Keratinocyte (primary cell): Measurements from ENCODE around the gene NOX5. TPM values are rescaled to one million over a fixed set of nuclear protein-coding genes. Genes with fewer than 3 reads are reported as not detected.

Source experiments
- DNase-seq: peaks from one replicate; pipeline ENCODE4 v3.0.0-alpha.2; 2011; ENCODE audit warnings: low read depth, missing footprints, low spot score
- FAIRE-seq: peaks from 2 replicates; lab custom pipeline; 2011; peaks lifted over from hg19 to GRCh38; lab: Jason Lieb, UNC
- H2AFZ ChIP-seq: 2 replicates; pipeline ENCODE4 v1.6.0; 2012; ENCODE audit warnings: low read length, control low read depth, inconsistent platforms; ENCODE audit not compliant: control insufficient read depth
- H3K27ac ChIP-seq: 2 replicates; pipeline ENCODE4 v1.5.1; 2011; ENCODE audit warnings: low read length; ENCODE audit not compliant: control insufficient read depth, insufficient read depth
- H3K27me3 ChIP-seq: 3 replicates; pipeline ENCODE4 v1.6.0; 2011; ENCODE audit warnings: low read length; ENCODE audit not compliant: control insufficient read depth, insufficient read depth; ENCODE audit errors: extremely low read depth
- H3K36me3 ChIP-seq, 2 experiments: 2 replicates in 1 of 2; 3 replicates in 1 of 2; pipeline ENCODE4 v1.5.1; 2011; ENCODE audit warnings: low read length in 2 of 2, mild to moderate bottlenecking in 1 of 2; ENCODE audit not compliant: control insufficient read depth in 2 of 2, insufficient read depth in 2 of 2; ENCODE audit errors: extremely low read depth in 1 of 2
- H3K4me1 ChIP-seq: 3 replicates; pipeline ENCODE4 v1.5.1; 2011; ENCODE audit warnings: low read length; ENCODE audit not compliant: control insufficient read depth, insufficient read depth; ENCODE audit errors: extremely low read depth
- H3K4me2 ChIP-seq: 3 replicates; pipeline ENCODE4 v1.6.0; 2011; ENCODE audit warnings: low read depth, low read length; ENCODE audit not compliant: control insufficient read depth, insufficient read depth; ENCODE audit errors: extremely low read depth
- H3K4me3 ChIP-seq, 3 experiments: fragments of 200-600 bp in 1 of 3; sonication (generic) in 1 of 3; 2 replicates in 2 of 3; 3 replicates in 1 of 3; pipeline ENCODE4 v1.5.1; 2011 to 2016; ENCODE audit warnings: low read length in 3 of 3, mild to moderate bottlenecking in 3 of 3, control low read depth in 2 of 3, inconsistent platforms in 1 of 3, low read depth in 1 of 3, mixed read lengths in 1 of 3, mixed run types in 1 of 3, moderate library complexity in 1 of 3; ENCODE audit not compliant: control insufficient read depth in 2 of 3, insufficient read depth in 2 of 3; ENCODE audit errors: extremely low read depth in 1 of 3
- H3K79me2 ChIP-seq: 2 replicates; pipeline ENCODE4 v1.6.0; 2012; ENCODE audit warnings: low read length; ENCODE audit not compliant: control insufficient read depth, insufficient read depth
- H3K9ac ChIP-seq: 3 replicates; pipeline ENCODE4 v1.6.0; 2011; ENCODE audit warnings: low read length; ENCODE audit not compliant: control insufficient read depth, insufficient read depth; ENCODE audit errors: extremely low read depth
- H3K9me1 ChIP-seq: 3 replicates; pipeline ENCODE4 v1.6.0; 2011; ENCODE audit warnings: low read length; ENCODE audit not compliant: control insufficient read depth, insufficient read depth; ENCODE audit errors: extremely low read depth
- H3K9me3 ChIP-seq: 2 replicates; pipeline ENCODE4 v1.5.1; 2012; ENCODE audit warnings: low read depth, low read length; ENCODE audit not compliant: control insufficient read depth
- H4K20me1 ChIP-seq: 3 replicates; pipeline ENCODE4 v1.6.0; 2011; ENCODE audit warnings: low read length; ENCODE audit not compliant: control insufficient read depth, insufficient read depth; ENCODE audit errors: extremely low read depth
- EZH2 ChIP-seq: IDR thresholded peaks from one replicate; pipeline ENCODE4 v1.6.1; 2012; ENCODE audit warnings: inconsistent platforms, mild to moderate bottlenecking, low read length, moderate library complexity
- dilution Hi-C: fragments of 300-500 bp; cut with MboI; formaldehyde crosslinking; loops from one replicate; pipeline ENCODE4 v1.7.0; 2020; ENCODE audit warnings: low sequenced_read_pairs; ENCODE audit not compliant: extremely low pct_ligation_motif_present
- polyA plus RNA-seq, 5 experiments: library from polyadenylated mRNA; depleted of rRNA in 3 of 5; stranded (reverse) in 3 of 5; stranded (forward) in 1 of 5; unstranded in 1 of 5; fragments of >200 nt; gene quantifications; 1 replicate in 1 of 5; 2 replicates in 3 of 5; 3 replicates in 1 of 5; pipeline versions ENCODE4 v1.2.1 to v1.2.3, GENCODE V29; 2011 to 2012; ENCODE audit warnings: missing spikeins in 2 of 5, low read depth in 1 of 5, low replicate concordance in 1 of 5
- TF ChIP-seq, protein P1 (sequence below), 3 experiments: IDR thresholded peaks in 1 of 3; conservative IDR thresholded peaks in 1 of 3; optimal IDR thresholded peaks in 1 of 3; 2 replicates in 2 of 3; 3 replicates in 1 of 3; pipeline versions ENCODE3 to v1.5.1; 2011; ENCODE audit warnings: low read length in 3 of 3, mild to moderate bottlenecking in 3 of 3, moderate library complexity in 2 of 3, control low read depth in 1 of 3, inconsistent platforms in 1 of 3; ENCODE audit not compliant: insufficient read depth in 2 of 3; ENCODE audit errors: extremely low read depth in 1 of 3

Gene NOX5
- polyA plus RNA-seq, 1 donor (not counting 4 experiments of a cell fraction or from before 2014, with no cell fraction given) = 0.16 TPM

DNA sequence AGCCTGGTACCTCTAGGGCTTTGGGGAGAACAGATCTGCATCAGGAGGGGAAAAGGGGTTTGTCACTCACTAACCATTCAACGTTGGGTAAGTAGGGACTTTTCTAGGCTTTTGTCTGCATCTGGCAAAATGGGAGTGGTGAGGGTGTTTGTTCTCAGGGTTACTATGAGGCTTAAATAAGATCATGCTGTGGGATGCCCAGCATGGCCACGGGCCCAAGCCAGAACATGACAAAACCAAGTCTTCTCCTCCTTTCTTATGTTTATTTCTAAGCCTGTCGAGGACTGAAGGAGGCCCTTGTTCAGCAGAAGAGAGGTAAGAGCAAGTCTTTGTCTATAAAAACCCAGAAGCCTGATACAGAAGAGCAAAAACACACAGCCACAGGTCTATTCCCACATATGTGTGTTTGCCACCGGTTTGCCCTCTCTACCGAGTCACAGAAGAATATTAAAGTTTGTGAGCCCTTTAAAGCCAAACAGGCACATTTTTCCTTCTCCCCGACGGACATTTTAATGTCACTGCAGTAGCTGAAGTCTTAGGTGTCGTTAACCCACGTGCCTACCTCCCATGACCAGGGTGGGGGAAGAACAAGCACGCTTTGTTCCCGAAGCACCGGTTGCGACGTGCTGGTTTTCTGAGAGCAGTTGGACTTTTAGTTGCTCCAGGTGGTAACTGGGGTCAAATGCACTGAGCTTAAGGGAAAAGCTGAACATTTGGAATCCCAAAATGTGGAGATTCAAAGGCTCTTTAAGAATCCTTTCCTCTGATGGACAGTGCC is 72.1 kb downstream of the NOX5 start:
- Histone ChIP-seq H3K9me1 (no peaks in the 10 kb centered on the region), H3K9me3 (no peaks in the 10 kb centered on the region), H3K4me1 (peaks cover 16% of the 10 kb centered on the region), H3K27me3 (peaks cover 7% of the 10 kb centered on the region), H2AFZ (no peak overlapping the region), H3K9ac (no peak overlapping the region), H4K20me1 (no peaks in the 10 kb centered on the region), H3K4me3 (no peak overlapping the region), H3K36me3 (no peaks in the 10 kb centered on the region), H3K79me2 (no peaks in the 10 kb centered on the region), H3K27ac (no peak overlapping the region), H3K4me2 (no peak overlapping the region)
- no peak for TF ChIP-seq EZH2
- TF ChIP-seq, protein P1, sequence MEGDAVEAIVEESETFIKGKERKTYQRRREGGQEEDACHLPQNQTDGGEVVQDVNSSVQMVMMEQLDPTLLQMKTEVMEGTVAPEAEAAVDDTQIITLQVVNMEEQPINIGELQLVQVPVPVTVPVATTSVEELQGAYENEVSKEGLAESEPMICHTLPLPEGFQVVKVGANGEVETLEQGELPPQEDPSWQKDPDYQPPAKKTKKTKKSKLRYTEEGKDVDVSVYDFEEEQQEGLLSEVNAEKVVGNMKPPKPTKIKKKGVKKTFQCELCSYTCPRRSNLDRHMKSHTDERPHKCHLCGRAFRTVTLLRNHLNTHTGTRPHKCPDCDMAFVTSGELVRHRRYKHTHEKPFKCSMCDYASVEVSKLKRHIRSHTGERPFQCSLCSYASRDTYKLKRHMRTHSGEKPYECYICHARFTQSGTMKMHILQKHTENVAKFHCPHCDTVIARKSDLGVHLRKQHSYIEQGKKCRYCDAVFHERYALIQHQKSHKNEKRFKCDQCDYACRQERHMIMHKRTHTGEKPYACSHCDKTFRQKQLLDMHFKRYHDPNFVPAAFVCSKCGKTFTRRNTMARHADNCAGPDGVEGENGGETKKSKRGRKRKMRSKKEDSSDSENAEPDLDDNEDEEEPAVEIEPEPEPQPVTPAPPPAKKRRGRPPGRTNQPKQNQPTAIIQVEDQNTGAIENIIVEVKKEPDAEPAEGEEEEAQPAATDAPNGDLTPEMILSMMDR (optimal IDR thresholded peaks at IDR 0.05 in 1 of 3, IDR thresholded peaks at IDR 0.05 in 1 of 3, conservative IDR thresholded peaks at IDR 0.05 in 1 of 3; ENCODE audit: extremely low read depth in 1 of 3, insufficient read depth in 2 of 3, low read length in 3 of 3) = no peak
- no peak for DNase-seq
- dilution Hi-C loops = loop anchor here (5.0 kb wide), 1 partner anchor 56 kb away; no protein-coding TSS in a partner anchor
- no peak for FAIRE-seq

DNA sequence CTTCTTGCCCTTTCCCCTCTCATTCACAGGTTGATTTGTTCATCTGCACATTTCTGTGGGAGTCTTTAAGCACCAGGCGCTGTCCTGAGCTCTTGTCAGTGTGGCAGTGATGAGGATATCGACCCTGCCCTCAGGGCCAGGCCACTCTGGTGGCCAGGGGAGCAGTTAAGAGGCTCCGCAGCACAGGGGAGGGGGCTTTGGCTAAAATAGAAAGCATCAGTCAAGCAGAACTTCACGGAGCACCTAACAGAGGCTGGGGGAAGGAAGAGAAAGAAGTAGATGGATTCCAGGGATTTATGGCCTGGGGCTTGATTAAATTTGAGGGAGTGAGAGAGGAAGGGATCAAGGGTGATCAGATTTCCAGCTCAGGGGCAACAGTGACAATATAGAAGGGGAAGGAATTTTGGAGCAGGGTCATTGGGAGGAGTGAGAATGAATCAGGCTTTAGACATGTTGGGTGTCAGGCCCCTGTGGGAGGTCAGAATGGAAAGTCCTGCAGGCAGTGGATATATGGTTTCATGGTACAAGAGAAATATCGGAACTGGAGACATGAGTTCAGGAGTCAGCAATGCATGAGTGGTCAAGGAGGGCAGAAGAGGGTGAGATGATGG is 73.0 kb downstream of the NOX5 start:
- Histone ChIP-seq H3K9me3 (no peaks in the 10 kb centered on the region), H2AFZ (no peak overlapping the region), H3K4me2 (no peak overlapping the region), H3K27ac (no peak overlapping the region), H3K4me3 (no peak overlapping the region), H3K36me3 (no peaks in the 10 kb centered on the region), H3K9ac (no peak overlapping the region), H3K79me2 (no peaks in the 10 kb centered on the region), H3K4me1 (peaks cover 24% of the 10 kb centered on the region), H3K9me1 (no peaks in the 10 kb centered on the region), H4K20me1 (no peaks in the 10 kb centered on the region), H3K27me3 (peaks cover 7% of the 10 kb centered on the region)
- dilution Hi-C loops = loop anchor here (5.0 kb wide), 1 partner anchor 55 kb away; no protein-coding TSS in a partner anchor
- TF ChIP-seq, protein P1 (optimal IDR thresholded peaks at IDR 0.05 in 1 of 3, IDR thresholded peaks at IDR 0.05 in 1 of 3, conservative IDR thresholded peaks at IDR 0.05 in 1 of 3; ENCODE audit: extremely low read depth in 1 of 3, insufficient read depth in 2 of 3, low read length in 3 of 3) = no peak
- no peak for TF ChIP-seq EZH2
- FAIRE-seq (no peak), DNase-seq (no peak)
